Jurkat, Clone E6-1 (cell line): ENCODE measurements around the gene SPDYE4.

Source experiments
- DNase-seq: peaks from one replicate; pipeline ENCODE4 v3.0.0-alpha.2; 2011; ENCODE audit warnings: low read depth, low spot score
- H3K4me3 ChIP-seq: 2 replicates; pipeline ENCODE4 v1.5.1; 2011; ENCODE audit warnings: mild to moderate bottlenecking, low read length, control low read depth, moderate library complexity

The SPDYE4 gene

DNA sequence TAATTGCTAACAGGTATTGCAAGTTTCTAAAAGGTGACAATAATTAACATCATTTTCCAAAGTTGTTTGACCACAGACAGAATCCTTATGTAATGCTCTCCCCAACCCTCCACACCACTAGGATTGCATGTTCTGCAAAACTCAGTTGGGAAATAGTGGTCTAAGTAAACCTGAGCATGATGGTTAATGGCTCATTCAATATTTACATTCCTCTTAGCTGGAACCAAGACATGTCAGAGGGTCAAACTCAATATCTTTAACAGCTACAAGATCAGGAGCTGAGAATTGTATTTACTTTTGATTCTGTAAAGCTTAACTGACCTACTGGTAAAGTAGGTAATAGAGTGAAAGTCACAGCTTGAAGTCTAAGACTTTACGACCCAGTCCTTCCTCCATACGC, 30.7 kb upstream of the SPDYE4 start:
- no peak overlapping the region for H3K4me3 ChIP-seq
- DNase-seq, result no peak

DNA sequence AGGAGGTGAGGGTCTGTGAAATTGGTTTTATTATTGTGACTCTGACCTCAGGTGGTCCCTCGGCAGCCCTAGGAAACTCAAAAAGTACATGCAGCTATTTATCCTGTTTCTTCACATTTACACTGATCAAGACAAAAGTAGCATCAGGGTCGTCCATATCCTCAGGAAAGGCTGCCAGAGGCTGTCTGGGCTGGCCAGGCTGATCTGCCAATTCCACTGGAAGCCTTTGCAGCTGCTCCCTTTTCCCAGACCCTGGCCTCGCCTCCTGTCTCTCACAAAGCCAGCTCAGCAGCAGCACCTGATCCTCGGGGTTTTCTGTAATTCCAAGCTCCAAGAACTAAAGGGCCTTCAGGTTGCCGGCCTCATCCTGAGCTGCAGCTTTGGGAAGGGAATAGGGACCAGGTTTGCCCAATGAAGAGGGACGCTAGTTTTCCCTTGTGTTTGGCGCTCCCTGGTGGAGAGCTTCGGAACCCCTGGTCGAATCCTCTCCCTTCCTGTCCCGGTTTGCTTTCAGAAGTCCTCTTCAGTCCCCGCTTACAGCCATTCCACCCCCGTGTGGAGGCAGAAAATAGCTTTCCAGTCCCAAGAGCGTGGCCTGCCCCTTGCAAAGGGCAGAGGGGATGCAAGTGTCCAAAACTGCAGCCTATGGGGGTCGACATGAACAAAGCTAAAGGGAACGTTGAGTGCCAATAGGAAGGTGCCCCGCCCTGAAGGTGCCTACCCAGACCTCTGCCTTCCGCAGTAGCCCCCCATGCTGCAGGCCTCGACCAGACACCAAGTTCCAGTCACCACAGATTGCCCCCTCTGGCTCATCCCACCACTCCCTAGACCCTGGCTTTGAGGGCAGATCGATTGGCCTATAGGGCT, 27.4 kb upstream of the SPDYE4 start:
- DNase-seq, result peak; percentile 28
- H3K4me3 ChIP-seq, result no peak overlapping the region

DNA sequence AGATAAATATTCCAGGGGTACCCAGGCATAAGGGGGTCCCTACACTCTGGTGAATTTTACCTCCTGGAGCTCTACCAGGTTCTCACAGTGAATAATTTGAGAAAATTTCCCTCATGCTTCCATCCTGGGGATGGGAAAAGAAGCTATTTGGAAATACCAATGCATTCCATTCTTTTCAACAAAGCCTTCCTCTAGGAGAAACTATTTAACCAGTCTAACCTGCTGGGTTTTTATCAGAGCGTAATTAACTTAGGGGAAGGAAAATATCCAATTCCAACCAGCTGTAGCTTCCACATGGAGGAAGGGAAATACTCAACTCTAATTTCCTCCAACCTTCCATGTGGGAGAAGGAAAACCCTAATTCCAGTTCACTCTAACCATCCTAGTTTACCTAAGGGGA, 23.8 kb upstream of the SPDYE4 start:
- DNase-seq, result no peak
- no peak overlapping the region for H3K4me3 ChIP-seq

DNA sequence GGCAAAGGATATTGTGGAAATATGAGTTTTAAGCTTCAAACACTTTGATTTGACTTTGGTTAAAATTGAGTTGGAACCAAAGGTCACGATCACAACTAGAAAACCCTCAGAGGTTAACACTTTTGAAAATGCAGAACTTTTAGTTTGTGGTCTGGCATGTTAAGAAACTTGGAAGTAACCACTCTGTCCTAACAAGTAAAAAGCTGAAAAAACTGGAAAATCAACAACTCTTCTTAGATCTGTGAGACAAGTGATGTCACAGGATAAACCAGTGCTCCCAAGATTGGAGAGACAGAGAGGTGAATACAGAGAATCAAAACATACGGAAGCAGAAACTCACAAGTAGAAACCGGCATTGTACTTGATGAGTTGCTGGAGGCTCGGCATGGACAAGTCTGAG, 23.4 kb upstream of the SPDYE4 start:
- H3K4me3 ChIP-seq, result no peak overlapping the region
- no peak for DNase-seq

DNA sequence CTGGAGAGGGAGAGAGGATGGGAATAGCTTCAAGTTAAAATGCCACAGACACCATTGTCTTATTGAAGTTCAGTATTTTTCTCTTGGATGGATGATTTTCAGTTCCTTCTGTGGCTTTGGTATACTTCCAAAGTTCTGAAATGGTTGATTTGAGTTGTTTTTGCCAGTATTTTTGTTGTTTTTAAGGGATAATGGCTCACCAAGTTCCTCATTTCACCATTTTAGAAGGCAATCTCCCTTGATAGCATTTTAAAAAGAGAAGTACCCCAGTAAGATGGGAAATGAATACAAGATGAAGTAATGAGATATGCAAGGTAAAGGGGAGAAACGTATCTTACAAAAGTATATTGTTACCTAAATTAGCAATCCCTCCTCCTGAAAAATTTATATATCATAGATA, 18.5 kb upstream of the SPDYE4 start:
- no peak for DNase-seq
- no peak overlapping the region for H3K4me3 ChIP-seq

DNA sequence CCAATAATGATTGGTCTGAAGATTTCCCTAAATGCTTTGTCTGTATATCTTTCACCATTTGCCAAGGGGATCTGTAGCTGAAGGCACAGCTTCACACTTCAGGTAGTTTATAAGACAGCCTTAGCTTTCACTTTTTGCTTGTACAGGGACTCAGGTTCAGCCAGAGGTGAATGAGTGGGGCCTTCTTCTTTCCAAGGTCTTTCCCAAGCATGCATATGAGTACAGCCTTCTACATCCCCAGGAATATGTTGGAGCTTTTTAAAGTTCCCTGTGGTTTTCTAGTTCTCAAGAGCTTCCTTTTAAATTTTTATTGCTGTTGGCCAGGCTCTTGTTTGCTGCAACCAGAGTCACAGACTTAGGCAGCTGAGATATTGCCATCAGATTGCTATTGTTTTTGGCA, 17.9 kb upstream of the SPDYE4 start:
- DNase-seq, result no peak
- H3K4me3 ChIP-seq, result no peak overlapping the region

DNA sequence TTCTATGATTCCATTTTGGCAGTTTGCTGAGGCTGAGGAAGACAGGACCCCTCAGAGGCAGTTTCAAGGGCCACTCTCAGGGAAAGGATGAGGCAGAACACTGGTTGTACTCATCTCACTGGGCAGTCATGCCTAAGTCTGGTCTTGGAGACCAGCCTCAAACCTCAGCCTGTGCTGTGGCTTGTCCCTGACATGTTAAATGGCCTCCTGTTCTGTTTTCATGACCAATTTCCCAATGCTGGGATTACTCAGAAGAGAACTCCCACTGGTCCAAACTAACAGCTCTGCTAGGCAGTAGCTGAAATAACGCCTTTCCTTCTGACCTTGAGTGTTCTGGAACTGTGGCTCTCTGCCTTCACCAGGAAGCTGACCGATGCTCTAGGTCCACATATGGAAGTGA, 8.4 kb upstream of the SPDYE4 start:
- DNase-seq, result no peak

DNA sequence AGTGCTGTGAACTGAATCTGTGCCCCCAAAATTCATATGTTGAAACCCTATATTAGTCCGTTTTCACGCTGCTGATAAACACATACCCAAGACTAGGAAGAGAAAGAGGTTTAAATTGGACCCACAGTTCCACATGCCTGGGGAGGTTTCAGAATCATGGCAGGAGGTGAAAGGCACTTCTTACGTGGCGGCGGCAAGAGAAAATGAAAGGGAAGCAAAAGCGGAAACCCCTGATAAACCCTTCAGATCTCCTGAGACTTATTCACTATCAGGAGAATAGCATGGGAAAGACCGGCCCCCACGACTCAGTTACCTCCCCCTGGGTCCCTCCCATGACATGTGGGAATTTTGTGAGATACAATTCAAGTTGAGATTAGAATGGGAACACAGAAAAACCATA, 3.7 kb upstream of the SPDYE4 start:
- H3K4me3 ChIP-seq, result no peak overlapping the region
- no peak for DNase-seq

More for the DNA sequence above, 8.4 kb upstream of the SPDYE4 start:
- H3K4me3 ChIP-seq, result no peak overlapping the region

DNA sequence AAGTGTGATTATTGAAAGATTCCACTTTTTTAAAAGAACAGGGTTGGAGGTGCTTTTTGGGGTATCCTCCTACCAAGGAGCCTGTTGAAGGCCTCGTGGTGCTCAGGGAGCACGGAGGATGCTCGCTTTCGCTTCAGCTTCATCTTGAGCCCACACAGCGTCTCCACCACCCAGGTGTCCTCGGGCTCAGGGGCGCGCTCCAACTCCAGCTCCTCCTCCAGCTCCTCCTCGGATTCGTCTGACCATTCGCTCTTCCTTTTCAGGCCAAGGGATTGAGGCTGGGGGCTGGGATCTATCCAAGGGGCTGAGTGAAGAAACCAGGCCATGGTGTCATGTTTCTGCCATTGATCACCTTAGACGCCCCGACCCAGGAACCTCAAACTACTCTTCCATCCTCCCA, 1.2 kb downstream of the SPDYE4 start:
- no peak overlapping the region for H3K4me3 ChIP-seq
- no peak for DNase-seq

DNA sequence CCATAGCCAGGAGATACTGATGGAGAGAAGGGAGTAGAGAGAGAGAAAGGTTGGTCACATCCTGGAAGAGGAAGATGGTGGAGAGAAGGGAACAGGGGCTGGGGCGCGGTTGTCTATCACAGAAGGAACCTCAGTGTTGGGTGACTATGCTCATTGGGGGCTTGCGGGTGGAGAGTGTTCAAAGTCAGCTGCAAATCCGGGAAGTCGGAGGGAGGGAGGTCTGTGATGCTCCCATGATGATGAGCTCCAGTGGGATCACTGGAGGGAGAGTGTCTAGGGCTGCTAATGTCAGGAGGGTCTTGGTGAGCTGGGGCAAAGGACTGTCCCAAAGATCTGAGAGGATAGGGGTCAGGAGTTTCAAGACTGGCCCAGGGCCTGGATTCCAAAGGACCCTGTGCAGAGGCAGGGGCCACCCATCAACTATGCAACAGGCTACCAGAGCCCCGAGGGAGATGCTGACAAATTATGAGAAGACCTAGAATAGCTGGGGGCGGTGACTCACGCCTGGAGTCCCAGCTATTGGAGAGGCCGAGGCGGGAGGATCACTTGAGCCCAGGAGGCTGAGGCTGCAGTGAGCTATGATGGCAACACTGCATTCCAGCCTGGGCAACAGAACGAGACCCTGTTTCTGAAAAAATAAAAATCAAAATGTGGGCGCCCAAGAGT, 2.6 kb downstream of the SPDYE4 start:
- no peak overlapping the region for H3K4me3 ChIP-seq
- DNase-seq, result no peak

DNA sequence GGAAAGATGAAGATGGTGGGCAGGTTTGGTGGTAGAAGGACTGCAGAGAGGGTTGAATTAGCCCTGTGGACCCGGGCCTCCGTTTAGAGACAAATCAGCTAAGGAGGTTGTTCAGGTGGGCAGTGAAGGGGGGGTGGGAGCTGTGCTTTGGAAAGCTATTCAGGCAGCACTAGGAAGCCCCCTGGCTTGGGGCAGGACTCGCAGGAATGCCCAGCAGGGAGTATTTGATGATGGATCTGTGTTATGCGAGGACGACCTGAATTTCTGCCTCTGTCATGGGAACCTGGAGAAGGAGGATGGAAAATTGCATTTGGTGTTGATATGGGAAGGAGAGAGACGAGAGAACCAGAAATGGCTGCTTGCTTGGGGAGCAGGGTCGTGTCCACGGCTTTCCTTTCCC, 3.5 kb downstream of the SPDYE4 start:
- H3K4me3 ChIP-seq, result no peak overlapping the region
- no peak for DNase-seq

DNA sequence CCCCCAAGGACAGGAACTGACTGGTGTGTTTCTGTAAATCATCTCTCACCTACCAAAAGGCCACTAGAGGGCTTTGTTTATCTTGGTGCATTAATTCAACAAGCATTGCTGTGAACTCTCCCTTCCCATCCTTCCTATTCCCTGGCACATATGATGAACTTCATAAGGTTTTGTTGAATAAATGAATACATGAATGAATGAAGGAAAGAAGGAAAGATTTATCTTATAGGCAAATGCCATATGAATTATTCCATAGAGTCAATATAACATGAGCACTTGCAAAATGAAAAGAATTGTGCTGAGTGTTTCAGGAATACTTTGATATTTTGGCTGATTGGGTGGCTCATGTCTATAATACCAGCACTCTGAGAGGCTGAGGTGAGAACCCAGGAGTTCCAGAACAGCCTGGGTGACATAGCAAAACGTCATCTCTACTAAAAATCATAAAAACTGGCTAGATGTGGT, 4.3 kb downstream of the SPDYE4 start:
- peak; percentile 49 for DNase-seq
- no peak overlapping the region for H3K4me3 ChIP-seq

DNA sequence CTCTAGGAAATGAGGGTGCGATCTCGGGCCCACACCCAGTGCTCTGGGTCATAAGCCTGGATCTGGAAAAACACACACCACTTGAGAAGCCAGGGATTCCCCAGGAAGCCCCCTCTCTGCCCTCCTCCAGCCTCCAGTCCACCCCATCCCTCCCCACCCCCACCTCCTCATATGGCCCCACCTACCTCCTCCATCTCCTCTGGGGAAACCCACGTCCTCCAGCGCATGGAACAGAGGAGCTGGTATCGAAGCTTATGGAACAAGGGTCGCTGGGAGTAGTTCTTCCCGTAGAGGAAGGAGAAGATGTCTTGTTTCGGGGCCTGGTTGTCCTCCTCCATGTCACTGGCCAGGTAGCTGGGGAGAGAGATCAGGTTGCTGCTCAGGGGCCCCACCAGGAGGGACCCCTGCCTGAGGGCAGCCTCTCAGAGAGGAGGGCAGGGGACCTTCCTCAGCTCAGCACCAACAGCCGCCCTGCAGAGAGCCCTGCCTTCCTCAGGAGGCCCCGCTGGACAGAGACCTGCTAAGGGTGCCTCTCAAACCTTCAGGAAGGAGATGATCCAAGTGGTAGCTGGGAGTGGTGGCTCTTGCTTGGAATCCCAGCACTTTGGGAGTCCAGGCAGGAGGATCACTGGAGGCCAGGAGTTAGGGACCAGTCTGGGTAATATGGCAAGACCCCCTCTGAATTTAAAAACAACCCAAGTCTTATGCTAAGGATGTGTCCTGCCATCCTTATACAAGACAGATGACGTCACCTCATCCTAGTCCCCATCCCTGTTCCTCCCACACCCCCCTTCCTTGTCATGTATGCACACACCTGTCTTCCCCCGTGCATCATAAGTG, 5.0 kb downstream of the SPDYE4 start:
- H3K4me3 ChIP-seq, result no peak overlapping the region
- DNase-seq, result no peak

DNA sequence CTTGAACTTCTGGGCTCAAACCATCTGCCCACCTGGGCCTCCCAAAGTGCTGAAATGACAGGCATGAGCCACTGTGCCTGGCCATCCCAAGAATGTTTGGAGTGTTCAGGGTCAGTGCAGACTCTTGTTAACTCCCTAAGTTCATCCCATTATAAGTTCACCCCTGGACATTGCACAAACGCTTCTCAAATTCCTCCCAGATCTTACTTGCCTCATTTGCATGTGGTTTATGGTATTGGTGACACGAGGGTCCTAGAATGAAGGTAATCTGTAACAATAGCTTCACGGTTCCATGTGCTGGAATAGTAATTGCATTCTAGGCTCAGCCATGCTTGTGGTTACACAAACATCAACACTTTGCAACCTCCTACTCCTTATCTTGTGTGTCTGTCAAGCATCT, 8.7 kb downstream of the SPDYE4 start:
- DNase-seq, result no peak
- no peak overlapping the region for H3K4me3 ChIP-seq

DNA sequence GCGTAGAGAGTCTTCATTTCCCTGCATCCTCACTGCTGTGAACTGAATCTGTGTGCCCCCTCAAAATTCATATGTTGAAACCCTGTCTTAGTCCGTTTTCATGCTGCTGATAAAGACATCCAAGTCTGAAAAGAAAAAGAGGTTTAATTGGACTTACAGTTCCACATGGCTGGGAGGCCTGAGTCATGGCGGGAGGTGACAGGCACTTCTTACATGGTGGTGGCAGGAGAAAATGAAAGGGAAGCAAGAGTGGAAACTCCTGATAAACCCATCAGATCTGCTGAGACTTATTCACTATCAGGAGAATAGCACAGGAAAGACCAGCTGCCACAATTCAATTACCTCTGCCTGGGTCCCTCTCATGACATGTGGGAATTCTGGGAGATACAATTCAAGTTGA, 10.6 kb downstream of the SPDYE4 start:
- DNase-seq, result no peak
- no peak overlapping the region for H3K4me3 ChIP-seq

DNA sequence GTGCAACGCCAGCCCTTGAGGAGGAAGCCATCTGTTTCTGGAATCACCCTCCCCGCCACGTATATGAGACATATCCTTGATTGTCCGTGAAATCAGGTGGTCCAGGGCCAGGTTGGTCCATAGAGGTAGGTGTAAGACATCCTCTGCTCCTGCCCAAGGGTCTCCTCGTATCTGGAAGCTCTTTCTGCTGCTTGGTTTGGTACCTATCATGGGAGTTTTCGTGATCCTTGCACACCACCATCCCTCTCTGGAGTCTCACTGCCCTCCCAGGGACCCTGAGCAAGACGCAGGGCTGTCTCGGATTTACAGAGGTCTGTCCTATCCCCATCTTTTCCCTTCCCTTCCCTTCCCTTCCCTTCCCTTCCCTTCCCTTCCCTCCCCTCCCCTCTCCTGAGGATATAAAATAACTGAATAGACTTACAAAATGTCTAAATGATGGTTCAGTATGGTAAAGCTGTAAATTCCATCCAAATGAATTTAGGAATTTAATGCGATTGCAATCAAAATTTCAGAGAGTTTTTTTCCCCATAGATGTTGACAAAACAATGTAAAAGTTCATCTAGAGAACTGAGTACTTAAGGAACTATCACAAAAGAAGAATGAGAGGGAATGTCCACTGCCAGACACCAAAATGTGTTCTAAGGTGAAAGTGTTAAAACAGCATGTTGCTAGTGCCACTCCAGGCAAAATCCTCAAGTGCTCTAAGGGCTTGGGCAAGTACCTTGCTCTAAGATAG, 11.7 kb downstream of the SPDYE4 start:
- peak overlapping the region; percentile 47 for H3K4me3 ChIP-seq
- no peak for DNase-seq

DNA sequence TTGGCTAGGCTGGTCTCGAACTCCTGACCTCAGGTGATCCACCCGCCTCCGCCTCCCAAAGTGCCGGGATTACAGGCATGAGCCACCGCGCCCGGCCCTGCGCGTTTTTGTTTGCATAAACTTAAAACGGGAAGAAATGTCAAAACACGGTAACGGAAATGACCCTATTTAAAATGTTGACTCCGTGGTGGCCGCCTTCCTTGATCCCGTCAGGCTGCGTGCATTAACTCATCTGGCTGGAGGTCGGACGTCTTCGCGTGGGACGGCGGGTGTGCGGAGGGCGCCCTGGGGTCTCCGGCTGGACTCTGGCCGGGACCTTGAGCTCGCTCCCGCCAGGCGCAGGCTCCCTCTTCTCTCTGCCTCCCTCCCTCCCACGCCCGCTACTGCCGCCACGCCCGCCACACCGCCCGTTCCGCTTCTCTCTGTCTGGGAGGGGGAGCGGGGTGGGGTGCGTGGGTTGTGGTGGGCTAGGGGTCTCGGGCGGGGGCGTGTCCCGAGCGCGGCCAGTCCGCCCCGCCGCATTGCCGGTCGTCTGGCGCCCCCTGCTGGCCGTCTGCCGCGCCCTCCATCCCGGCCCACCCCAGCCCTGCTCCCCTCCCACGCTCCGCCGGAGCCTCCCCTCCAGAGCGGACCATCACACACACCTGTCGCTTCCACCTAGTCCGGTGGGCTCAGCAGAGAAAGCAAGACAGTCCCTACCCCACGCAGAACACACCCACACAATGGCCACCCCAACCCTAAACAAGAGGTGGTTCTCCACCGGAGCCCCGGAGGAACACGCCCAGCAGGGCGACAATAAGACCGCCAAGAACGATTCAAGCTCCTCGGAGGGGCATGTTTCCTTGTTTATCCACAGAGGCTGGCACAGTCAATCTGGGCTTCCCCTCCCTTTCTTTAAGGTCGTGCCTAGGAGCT, 12.5 kb downstream of the SPDYE4 start:
- DNase-seq, result peak; percentile 16

DNA sequence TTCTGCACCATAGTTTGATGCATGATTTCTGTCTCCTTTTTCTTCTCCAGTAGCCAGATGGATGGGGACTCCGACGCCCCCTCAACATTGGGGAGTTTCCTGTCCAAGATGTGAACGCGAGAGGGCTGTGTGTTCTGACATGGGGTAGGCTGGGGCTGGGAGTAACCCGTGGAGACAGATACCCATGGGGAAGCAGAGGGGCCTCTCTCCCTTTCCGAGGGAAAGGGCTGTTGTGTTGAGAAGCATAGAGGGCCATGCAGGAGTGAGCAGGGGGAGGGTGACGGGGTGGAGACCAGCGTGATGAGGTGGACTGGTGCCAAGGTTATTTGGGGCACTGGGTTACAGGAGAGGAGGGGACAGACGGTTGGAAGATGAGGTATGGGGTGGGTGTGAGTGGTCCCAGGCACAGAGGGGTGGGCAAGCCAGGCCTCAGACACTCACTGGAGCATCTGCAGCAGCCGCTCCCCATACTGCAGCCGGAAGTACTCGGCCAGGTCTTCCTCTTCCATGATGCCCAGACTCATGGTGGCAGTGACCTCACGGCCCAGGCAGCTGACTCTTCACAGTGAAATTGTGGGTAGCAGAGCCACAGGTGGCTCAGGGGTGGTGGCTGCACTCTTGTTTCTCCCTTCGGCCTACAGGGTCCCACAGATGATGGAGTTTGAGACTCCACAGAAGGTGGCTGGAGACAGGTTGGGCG, 14.1 kb downstream of the SPDYE4 start:
- DNase-seq, result no peak
- no peak overlapping the region for H3K4me3 ChIP-seq

More for the DNA sequence above, 12.5 kb downstream of the SPDYE4 start:
- peak overlapping the region; percentile 47 for H3K4me3 ChIP-seq
